Measurements from ENCODE around the gene HOXA13. TPM values are rescaled to one million over a fixed set of nuclear protein-coding genes. Genes with fewer than 3 reads are reported as not detected.

The HOXA13 gene
- total and polyA plus RNA-seq, 2 experiments from 2014 or later: not detected

- H3K4me3 ChIP-seq: peak overlapping the region; percentile 45
- H3K27me3 ChIP-seq: peaks cover 100% of the 10 kb centered on the region
- no peaks in the 10 kb centered on the region for H3K9me3 ChIP-seq (ENCODE audit: low read depth)
- H3K36me3 ChIP-seq: no peaks in the 10 kb centered on the region
- H3K27ac ChIP-seq: no peak overlapping the region
- no peaks in the 10 kb centered on the region for H3K4me1 ChIP-seq (ENCODE audit: low read depth)
- TF ChIP-seq, protein P1, sequence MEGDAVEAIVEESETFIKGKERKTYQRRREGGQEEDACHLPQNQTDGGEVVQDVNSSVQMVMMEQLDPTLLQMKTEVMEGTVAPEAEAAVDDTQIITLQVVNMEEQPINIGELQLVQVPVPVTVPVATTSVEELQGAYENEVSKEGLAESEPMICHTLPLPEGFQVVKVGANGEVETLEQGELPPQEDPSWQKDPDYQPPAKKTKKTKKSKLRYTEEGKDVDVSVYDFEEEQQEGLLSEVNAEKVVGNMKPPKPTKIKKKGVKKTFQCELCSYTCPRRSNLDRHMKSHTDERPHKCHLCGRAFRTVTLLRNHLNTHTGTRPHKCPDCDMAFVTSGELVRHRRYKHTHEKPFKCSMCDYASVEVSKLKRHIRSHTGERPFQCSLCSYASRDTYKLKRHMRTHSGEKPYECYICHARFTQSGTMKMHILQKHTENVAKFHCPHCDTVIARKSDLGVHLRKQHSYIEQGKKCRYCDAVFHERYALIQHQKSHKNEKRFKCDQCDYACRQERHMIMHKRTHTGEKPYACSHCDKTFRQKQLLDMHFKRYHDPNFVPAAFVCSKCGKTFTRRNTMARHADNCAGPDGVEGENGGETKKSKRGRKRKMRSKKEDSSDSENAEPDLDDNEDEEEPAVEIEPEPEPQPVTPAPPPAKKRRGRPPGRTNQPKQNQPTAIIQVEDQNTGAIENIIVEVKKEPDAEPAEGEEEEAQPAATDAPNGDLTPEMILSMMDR (IDR thresholded peaks at IDR 0.05; ENCODE audit: low read depth, low read length): no peak
- DNase-seq (ENCODE audit: low read depth in 1 of 2, low spot score in 1 of 2): no peak
Measured at GRCh38 chr7:27161721-27162560, 38.0 kb downstream of the HOXA13 start.

DNA sequence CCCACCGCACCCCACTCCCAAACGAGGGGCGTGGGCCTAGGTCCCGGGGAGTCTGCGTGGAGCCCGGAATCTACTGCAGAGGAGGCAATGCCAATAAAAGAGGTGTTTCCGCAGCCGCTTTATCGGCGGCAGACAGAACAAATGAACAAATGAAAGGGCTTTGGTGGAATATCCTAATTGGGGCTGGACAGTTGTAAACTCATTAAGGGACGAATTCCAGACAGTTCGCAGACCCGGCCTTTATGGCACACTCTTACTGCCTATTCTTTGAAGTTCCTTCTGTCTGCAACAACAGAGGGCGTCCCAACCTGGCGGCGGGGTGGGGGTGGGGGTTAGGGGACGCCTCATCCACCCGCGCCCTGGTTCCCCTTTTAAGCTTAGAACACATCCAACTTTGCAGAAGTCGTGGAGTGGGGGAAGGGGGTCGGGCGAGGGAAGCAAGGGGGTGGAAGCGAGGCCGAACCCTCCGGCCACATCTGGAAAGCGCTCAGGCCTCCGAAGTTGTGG, 38.6 kb downstream of the HOXA13 start:
- H3K9me3 ChIP-seq (ENCODE audit: low read depth): no peaks in the 10 kb centered on the region
- H3K27ac ChIP-seq: no peak overlapping the region
- no peaks in the 10 kb centered on the region for H3K4me1 ChIP-seq (ENCODE audit: low read depth)
- DNase-seq (ENCODE audit: low read depth in 1 of 2, low spot score in 1 of 2): no peak
- H3K36me3 ChIP-seq: no peaks in the 10 kb centered on the region
- TF ChIP-seq, protein P1 (IDR thresholded peaks at IDR 0.05; ENCODE audit: low read depth, low read length): no peak
- H3K27me3 ChIP-seq: peaks cover 100% of the 10 kb centered on the region
- peak overlapping the region; percentile 45 for H3K4me3 ChIP-seq

- H3K4me1 ChIP-seq (ENCODE audit: low read depth): no peaks in the 10 kb centered on the region
- peak; percentile 84 to 86 for DNase-seq (ENCODE audit: low read depth in 1 of 2, low spot score in 1 of 2)
- H3K9me3 ChIP-seq (ENCODE audit: low read depth): no peaks in the 10 kb centered on the region
- H3K27ac ChIP-seq: no peak overlapping the region
- peaks cover 100% of the 10 kb centered on the region for H3K27me3 ChIP-seq
- no peaks in the 10 kb centered on the region for H3K36me3 ChIP-seq
- TF ChIP-seq, protein P1 (IDR thresholded peaks at IDR 0.05; ENCODE audit: low read depth, low read length): peak; percentile 95
- H3K4me3 ChIP-seq: peak overlapping the region; percentile 45
Measured at GRCh38 chr7:27160546-27161213, 39.2 kb downstream of the HOXA13 start.

DNA sequence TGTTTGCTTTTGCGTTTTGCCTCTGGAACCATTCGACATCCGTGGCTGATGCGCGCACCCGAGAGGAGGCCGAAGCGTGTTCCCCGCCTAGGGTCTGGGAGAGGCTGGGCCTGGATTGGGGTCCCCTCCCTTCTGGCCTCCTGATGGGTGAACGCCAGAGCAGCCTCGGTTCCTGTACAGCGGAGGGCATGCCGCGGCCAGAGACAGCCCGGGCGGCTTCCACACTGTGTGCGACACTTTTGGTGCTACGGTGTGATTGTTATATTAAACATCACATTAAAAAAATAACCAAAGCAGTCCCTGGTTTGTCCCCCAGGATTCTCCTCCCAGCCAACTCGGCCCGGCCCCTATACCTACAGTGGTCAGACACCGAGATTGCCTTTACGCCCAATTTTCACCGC, 39.7 kb downstream of the HOXA13 start:
- no peak overlapping the region for H3K27ac ChIP-seq
- DNase-seq (ENCODE audit: low read depth in 1 of 2, low spot score in 1 of 2): no peak
- H3K9me3 ChIP-seq (ENCODE audit: low read depth): no peaks in the 10 kb centered on the region
- H3K27me3 ChIP-seq: peaks cover 100% of the 10 kb centered on the region
- TF ChIP-seq, protein P1 (IDR thresholded peaks at IDR 0.05; ENCODE audit: low read depth, low read length): no peak
- no peaks in the 10 kb centered on the region for H3K4me1 ChIP-seq (ENCODE audit: low read depth)
- H3K4me3 ChIP-seq: peak overlapping the region; percentile 45
- H3K36me3 ChIP-seq: no peaks in the 10 kb centered on the region

DNA sequence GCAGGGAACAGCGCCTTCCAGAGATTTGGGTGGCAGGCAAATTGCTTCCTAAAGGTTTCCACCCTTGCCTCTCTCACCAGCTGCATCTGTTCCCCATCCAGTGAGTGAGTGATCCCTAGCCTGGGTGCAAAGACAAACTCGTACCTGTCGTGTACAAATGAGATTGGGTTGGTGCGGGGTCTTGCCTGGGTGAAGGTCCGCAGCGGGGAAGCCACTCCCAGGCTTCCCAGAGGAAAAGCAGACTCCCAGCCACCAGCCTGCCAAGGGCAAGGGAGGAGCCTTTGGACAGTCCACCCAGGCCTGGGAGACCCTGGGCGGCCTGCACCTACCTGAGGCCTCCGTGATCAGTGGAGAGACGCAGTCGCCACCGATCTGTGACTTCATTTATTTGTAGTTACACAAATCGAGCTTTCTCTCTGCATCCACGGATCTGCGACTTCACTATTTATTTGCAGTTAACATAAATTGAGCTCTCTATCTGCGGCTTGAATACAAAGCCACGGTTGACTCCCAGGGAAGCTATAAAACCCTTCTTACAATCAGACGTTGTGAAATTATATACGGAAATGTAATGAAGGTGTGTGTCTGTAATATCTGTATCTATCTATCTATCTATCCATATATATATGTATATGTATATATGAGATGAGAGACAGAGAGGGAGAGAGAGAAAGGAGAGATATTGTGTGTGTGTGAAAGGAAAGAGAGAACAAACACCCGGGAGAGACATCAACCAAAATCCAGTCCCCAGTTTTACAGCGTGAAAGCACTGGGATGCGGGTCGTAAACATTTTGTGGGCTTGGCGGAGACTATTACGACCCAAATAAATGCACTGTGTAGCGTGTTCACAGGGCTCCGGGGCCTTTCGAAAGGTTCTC, 40.4 kb downstream of the HOXA13 start:
- TF ChIP-seq, protein P1 (IDR thresholded peaks at IDR 0.05; ENCODE audit: low read depth, low read length): no peak
- no peak for DNase-seq (ENCODE audit: low read depth in 1 of 2, low spot score in 1 of 2)
- H3K4me1 ChIP-seq (ENCODE audit: low read depth): no peaks in the 10 kb centered on the region
- no peak overlapping the region for H3K4me3 ChIP-seq
- no peaks in the 10 kb centered on the region for H3K36me3 ChIP-seq
- no peak overlapping the region for H3K27ac ChIP-seq
- H3K27me3 ChIP-seq: peaks cover 100% of the 10 kb centered on the region
- H3K9me3 ChIP-seq (ENCODE audit: low read depth): no peaks in the 10 kb centered on the region

All from cardiac muscle cell (in vitro differentiated cells and primary cell).